Hindlimb muscle (tissue), 1 donor: ENCODE measurements around the gene CACNA1A. TPM values are rescaled to one million over a fixed set of nuclear protein-coding genes. Genes with fewer than 3 reads are reported as not detected.
"Not testable (repeated sequence)": the region's sequence is repeated elsewhere in the genome, so short reads cannot be mapped to it uniquely, and the experiment has no call there.

Source experiments
- DNase-seq: peaks from one replicate; pipeline ENCODE4 v3.0.0-alpha.2; 2013
- polyA plus RNA-seq: library from polyadenylated mRNA; unstranded; fragments of 120-200 nt; gene quantifications from one replicate; pipeline ENCODE4 v1.2.1, GENCODE V29; 2013; ENCODE audit not compliant: insufficient read length

CACNA1A gene
- polyA plus RNA-seq, 1 donor = 1.8 TPM

DNA sequence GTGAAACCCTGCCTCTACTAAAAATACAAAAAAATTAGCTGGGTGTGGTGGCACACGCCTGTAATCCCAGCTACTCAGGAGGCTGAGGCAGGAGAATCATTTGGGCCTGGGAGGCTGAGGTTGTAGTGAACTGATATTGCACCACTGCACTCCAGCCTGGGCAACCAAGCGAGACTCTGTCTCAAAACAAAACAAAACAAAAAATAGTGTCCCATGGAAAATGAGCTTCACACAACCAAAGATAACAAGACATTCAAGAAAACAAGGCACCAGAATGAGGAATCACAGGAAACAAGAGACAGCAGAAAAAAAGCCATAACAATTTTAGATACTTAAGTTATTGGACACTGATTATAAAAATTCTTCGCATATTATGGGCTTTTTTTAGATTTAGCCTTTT, 80.4 kb downstream of the CACNA1A start:
- DNase-seq = not testable (repeated sequence)

DNA sequence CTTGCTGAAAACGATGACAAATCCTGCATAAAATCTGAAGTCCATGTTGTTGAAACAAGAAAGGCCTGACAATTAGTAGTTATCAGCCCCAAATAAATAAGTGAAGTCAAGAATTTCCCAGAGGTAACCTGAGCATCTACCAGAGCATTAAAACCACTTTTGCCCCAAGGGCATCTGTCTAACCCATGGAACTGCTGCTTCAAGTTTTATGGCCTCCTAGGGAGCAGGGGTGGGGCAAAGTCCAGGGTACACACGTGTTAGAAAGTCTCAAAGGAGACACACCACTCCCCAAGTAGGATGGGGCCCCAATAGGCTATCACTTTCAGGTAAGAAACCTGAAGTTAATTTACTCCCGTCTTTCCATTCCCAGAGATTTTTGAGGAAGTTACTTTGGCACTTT, 81.1 kb downstream of the CACNA1A start:
- DNase-seq = no peak

DNA sequence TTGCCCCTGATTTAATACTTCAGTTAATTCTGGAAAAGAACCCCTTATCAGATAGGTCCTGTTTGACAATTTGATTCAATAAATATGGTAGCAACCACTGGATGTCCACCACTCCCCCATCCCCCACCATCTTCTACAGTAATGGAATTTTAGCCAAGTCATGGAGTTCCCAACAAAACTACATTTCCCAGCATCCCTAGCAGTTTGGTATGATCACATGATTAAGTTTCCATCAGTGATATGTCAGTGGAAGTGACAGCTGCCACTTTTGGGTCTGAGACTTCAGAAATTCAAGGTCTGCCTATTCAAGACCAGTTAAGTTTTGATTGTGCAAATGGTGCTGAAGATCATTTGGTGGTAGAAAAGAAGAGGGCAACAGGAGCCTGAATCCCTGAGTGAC, 85.5 kb downstream of the CACNA1A start:
- DNase-seq = no peak

DNA sequence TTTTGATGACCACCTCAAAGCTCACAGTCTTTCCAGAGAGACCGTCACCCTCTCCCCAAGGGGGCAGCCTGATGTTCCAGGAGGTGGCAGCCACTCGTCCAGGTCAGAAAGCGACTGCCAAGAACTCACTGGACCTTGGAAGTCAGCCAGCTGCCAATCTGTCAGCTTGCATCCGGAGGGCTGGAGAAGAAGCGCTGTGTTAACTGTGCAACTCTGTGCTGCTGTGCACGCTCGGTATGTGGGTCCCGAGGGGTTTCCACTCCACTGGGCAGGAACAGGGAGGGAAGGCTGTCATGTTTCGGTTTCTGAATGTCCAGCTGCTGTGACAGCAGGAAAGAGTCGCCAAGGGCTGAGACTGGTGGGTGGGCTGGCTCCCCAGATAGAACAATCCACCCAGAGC, 89.2 kb downstream of the CACNA1A start:
- no peak for DNase-seq

DNA sequence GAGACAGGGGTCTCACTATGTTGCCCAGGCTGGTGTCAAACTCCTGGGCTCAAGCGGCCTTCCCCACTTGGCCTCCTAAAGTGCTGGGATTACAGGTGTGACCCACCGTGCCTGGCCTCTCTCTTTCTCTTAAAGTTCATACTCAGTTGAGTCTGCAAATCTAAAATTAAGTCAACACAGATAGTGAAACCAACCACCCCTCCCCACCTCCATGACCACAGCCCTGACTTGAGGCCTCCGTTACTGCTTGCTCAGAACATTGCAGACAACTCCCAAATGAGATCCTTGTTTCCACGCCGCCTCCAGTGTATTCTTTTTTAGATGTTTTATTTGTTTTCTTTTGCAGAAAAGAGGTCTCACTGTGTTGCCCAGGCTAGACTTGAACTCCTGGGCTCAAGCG, 94.4 kb downstream of the CACNA1A start:
- no peak for DNase-seq

DNA sequence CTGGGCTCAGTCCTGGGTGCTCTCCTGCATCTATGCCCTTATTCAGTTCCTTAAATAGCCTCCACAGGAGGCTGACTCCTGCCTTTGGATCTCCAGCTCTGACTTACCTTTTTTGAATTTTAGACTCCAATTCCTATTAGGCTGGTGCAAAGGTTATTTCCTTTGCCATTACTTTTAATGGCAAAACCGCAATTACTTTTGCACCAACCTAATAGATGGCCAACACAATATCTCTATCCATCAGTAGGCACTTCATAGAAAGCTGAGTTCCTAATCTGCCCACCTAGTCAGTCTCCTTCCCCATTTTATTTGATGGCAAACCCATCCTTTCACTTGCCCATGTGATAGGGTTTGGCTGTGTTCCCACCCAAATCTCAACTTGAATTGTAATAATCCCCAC, 95.3 kb downstream of the CACNA1A start:
- DNase-seq = no peak

DNA sequence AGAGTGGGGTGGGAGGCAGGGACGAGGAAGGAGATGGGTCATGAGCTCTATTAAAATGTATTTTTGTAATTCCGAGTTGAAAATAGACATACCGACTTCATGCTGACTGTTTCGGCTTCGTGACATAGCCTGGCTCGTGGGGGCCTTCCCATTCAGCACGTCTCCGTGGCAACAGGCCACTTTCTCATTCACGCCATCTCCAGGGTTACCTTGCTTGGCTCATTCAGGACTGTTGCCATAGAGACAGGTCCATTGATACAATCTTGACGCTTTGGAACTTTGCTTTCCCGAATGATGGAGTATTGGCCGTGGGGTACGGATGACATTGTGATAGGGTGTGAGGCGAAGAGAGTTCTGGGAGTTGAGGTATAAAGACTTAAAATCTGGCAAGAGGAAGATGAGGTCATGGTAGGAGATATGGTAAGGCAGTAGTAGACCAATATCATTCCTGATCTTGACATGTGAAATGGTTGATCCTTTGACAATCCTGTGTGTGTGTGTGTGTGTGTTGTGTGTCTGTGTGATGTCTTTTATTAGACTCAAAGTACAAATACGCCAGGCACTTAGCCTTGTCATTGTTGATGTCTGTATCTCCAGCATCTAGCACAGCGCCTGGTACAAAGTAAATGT, 97.3 kb downstream of the CACNA1A start:
- DNase-seq = no peak

DNA sequence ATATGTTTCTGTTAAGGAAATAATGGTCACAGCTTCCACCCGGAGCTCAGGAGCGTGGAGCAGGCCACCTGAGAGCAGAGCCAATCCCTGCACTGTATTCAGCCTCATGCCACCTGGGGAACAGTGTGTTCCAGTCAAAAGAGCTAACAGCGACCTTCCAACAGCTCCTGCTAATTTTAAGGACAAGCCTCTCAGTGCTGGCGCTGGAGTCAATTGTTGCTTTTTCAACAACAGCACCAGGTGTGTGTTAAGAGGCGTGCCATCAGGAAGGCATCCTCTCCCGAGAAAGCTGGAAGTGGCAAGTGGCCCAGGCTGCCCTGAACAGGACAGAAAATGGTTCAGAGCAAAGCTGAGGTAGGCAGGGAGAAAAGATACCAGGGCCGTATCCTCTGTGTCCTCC, 102.0 kb downstream of the CACNA1A start:
- DNase-seq = no peak

DNA sequence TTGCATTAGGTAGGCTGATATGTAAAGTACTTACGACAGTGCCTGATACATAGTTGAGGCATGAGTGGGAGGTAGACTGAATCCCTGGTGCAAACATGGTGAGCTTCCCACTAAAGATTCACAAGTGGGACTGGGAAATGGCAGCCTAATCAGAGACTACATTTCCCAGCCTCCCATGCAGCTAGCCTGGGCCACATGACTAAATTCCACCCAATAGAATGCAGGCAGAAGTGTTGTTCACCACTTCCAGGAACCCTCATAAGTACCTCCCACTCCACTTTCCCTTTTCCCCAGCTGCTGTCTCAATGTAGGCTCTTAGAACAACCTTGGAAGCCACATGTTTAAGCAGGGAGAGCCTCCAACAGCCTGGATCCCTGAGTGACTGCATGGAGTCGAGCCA, 104.9 kb downstream of the CACNA1A start:
- DNase-seq = no peak

DNA sequence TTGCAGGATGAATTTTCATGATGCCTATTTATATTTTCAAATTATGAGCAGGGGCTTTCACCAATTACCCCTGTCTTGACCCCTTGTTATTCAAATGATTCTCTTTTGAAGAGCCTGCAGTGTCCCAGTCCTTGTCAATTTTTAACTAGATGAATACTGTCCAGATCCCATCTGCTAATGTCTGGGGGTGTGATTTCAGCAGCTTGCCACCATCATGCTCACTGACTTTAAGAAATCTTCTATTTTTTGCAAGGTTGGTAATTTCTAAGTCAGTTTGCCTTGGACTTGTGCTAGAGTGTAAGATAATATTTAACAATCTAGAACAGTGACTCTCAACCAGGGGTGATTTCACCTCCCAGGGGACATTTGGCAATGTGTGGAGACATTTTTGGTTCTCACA, 106.0 kb downstream of the CACNA1A start:
- DNase-seq = no peak

DNA sequence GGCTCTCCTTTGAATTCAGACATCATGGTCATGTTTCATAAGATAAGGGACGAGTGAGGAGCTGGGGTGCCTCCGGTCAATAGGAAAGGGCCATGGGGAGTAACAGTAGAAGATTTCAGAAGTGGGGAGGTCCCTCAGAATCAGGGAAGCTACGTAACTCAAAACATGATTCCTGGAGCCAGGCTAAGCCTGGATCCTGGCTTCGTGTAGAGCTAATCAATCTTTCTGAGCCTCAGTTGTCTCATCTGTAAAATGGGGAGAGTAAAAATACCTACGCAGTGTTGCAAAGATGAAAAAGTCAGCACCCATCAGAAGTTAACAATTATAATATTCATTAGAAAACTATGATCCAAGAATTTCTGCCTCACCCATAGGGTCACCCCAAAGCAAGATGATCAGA, 106.5 kb downstream of the CACNA1A start:
- no peak for DNase-seq

DNA sequence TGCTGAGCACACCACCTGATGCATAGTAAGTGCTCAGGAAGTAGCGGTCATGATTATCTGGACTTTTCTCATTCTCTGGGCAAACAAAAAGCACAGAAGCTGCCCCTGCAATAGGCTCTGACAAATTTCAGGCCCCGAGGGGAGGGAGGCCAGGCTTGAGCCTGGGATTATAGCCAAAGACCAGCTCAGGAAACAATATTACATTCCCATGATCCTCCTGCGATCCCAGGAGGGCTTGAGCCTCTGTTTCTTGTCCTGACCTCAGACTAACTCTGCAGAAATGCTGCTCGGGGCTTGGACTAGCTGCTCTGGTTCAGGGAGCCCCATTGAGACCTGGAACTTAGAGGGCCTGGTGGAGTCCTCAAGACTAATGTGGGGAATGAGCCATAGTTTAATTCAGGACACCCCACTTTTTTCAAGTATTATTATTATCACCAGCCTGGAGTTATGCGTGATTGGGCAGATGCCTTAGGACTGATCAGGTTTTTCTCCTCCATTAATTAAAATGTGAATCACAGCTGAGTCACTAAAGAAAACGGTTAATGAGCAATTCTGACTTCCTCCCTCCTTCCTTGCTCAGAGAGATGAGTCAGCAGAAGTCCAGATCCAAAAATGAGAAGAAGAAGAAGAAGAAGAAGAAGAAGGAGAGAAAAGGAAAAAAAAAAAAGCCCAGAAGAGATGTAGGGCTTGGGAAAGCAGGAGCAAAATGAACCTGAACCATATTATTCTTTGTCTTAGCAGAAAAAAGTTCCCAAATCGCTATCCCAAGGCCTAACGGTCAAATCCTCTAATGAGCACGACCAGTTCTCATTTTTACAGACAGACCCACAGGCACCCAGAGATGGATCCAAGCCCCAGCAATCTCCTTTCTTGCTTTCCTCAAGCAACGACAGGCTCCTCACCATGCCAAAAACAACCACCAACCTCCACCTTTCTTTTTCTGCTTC, 107.2 kb downstream of the CACNA1A start:
- peak; percentile 8 for DNase-seq

DNA sequence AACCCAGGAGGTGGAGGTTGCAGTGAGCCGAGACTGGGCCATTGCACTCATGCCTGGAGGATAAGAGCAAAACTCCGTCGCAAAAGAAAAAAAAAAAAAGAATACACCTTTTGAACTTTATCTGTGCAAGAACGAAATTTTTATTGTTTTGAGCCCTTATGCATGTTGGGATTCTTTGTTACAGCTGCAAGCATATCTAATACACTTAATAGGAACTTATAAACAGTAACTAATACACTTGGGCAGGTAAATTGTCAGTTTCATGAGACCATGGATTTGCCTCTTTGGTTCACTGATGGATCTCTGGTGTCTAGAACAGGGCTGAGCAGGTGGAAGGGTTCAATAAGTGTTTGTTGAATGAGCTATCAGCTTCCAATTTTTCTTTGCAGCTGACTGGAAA, 108.1 kb downstream of the CACNA1A start:
- no peak for DNase-seq

DNA sequence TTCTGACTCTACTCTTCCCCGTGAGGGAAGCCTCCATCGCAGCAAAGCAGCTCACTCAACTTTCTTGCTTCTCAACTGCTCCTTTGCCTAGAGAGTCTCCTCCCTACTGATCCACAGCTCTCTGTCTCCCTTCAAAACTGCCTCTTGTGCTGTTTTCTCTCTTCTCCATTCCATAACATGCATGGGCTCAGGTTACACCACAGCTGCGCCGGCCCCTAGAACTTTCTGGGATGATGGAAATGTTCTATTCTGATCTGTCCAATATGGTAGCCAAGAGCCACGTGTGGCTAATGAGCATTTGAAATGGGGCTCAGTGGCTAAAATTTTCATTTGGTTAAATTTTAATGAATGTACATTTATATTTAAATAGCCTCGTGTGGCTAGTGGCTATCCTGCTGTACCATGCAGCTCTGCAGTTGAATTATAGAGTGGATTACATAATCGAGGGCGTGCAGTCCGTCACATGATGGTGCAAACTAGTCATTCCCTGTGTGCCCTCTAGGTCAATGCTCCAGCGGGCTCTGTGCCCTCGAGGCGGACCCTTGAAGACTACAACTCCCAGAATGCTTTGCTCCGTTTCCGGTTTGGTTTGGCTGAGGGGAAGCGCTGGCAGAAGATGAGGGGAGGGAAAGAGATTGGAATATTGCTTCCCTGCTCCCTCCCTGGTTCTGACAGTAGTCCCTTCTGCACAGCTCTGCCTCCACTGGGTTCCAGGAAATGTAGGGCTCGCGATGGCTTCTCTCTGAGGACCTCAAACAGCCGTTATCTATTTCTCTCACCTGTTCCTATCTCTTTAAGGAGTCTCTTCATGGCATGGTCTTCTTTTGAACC, 109.8 kb downstream of the CACNA1A start:
- DNase-seq = peak; percentile 11

DNA sequence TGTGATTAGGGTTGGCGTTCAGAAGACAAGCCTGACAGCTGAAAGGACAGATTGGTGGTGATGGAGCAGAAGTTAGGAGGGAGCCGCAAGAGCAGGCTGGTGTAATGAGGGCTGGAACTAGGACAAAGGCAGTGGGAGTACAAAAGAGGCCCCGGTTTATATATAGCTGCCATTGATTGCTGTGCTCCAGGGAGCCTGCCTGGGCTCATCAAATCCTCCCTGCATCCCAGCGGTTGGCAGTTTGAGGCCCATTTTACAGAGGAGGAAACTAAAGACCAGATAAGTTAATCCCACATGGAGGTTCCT, 123.7 kb downstream of the CACNA1A start:
- DNase-seq = no peak

DNA sequence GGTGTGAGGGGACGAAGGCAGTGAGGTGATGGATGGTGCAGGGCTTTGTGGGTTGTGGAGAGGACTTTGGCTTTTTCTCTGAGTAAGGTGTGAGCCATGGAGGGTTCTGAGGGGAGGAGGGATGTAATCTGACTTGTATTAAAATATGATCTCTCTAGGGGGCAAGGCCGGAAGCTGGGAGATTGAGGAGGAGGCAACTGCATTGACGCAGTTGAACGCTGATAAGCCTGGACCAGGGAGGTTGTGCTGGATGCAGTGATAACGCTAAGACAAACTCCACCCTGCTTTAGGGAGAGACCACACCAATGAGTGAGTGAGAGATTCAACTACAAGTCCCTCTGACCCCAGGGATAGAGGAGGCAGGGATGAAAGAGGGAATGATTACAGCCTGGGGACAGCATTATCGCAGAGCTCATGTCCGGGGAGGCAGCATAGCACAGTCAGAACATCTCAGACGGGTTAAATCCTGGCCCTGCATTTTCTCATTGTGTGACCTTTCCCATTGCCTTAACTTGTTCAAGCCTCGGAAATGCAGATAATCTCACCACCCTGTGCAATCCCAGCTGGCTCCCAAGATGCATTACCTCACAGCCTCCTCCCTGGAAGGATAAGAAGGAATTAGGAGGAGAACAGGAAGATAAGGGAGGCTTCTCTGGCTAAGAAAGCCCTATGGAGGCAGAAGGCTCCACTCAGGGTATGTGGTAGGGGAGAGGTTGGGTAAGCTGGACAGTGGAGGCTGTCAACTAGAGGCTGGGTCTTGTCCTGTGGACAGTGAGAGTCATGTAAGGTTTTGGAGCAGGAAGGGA, 124.2 kb downstream of the CACNA1A start:
- DNase-seq = no peak

DNA sequence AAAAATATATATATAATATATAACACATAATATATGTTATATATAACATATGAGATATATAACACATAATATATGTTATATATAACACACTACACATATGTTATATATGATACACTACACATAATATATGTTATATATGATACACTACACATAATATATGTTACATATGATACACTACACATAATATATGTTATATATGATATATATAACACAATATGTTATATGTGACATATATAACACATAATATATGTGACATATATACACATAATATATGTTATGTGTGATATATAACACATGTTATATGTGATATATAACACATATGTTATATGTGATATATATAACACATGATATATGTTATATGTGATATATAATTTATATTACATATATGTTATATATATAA, 129.7 kb downstream of the CACNA1A start:
- DNase-seq = no peak

DNA sequence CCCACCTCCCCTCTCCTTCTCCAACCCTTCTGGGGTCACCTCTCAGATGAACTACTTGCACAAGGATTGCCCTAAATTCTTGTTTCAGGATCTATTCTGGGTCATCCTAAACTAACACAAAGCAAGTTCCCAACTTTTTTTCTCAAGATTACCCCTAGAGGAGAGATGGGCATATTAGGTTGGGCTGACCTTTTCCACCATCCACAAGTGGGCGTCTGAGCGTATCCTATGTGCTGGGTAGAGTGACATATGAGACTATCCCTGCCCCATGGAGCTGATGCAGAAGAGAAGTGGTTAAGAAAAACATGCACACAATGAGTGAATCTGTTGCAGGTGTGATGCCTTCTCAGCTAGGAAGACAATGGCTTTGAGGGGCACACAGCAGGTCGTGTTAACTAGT, 132.7 kb downstream of the CACNA1A start:
- no peak for DNase-seq

DNA sequence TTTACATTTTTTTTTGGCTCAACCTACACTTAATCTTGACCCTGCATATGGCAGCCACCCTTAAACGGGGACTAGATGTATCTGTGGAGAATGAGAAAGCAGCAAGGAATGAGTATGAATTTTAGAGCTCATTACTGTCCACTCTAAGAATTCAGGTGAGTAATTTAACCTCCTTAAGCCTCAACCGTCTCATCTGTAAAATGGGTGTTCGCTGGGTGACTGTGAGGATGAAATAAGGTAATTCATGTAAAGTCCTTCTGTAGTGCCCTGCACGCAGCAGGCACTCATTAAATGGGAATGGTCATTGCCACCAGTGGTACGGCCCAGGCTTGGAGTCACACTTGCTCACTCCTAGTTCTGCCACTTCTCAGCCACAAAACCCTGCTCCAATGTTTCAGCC, 135.3 kb downstream of the CACNA1A start:
- no peak for DNase-seq

DNA sequence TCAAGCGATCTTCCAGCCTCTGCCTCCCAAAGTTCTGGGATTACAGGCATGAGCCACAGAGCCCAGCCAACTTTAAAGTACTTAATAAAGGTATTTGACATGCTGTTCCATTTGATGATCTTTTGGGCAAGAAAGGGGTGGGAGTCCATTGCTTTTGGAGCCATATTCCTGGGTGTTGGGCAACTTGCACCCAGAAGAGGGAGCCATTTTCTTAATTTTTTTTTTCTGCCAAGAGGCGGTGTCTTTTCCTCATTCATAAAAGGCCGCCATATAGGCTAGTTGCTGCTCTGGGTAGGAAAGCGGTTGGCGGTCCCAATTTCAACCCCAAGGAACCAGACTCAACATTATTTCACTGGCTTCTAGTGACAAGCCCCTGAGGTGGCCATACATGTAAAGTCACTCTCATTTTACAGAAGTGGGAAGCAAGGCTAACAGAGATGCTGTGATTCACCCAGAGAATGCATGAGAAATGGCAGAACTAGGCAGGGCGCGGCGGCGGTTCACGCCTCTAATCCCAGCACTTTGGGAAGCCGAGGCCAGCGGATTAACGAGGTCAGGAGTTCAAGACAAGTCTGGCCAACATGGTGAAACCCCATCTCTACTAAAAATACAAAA, 139.6 kb downstream of the CACNA1A start:
- no peak for DNase-seq

DNA sequence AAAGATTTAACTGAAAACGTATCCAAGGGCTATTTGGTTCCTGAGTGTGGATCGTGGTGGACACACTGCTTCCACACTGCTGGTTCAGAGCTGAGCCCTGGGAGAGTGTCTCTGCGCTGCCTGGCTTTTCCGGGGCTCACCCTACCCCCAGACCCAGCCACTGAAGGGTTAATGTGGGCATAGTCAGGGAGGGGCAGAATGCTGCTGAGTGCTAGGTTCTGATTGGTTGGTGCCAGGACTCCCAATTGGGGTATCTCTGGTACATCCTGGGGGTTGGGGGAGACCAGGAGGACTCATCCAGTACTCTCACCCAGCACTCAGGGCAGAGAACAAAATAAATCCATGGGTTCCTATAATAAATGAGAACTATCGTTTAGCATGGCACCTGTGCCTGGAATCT, 142.3 kb downstream of the CACNA1A start:
- no peak for DNase-seq

DNA sequence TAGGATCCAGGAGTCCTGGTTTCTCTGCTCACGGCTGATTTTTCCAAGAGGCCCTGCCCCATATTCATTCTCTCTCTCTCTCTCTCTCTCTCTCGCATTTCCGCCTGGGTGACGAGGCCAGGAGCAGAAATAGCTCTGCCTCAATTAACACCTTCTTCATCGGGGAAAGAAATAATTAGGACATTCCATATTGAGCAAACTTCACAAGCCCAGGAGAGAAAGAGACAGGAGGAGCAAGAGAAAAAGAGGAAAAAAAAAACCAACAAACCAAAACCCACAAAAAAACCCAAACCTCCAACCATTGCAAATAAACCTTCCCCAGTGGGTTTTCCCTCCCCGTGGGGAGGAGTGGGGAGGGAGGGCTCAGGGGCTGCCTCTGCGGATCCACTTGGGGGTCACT, 143.0 kb downstream of the CACNA1A start:
- DNase-seq = no peak
